HEK293T (cell line): ENCODE measurements around the gene EYS.

Experiments used
- FOXM1 ChIP-seq: fragments of 450-650 bp; IDR thresholded peaks from 2 replicates; pipeline ENCODE4 v1.6.1; 2017; ENCODE audit warnings: mild to moderate bottlenecking, borderline replicate concordance
- SP1 ChIP-seq: fragments of 450-650 bp; IDR thresholded peaks from 2 replicates; pipeline ENCODE4 v1.6.1; 2017

GRCh38 chr6:65229825-65230224 is 477.2 kb downstream of the EYS start:
- TF ChIP-seq SP1 (no peak), FOXM1 (no peak)
